ENCODE measurements around the gene PLAC1. TPM values are rescaled to one million over a fixed set of nuclear protein-coding genes. Genes with fewer than 3 reads are reported as not detected.

PLAC1 gene
- total RNA-seq, 1 experiment from 2014 or later: 2.6 TPM

DNA sequence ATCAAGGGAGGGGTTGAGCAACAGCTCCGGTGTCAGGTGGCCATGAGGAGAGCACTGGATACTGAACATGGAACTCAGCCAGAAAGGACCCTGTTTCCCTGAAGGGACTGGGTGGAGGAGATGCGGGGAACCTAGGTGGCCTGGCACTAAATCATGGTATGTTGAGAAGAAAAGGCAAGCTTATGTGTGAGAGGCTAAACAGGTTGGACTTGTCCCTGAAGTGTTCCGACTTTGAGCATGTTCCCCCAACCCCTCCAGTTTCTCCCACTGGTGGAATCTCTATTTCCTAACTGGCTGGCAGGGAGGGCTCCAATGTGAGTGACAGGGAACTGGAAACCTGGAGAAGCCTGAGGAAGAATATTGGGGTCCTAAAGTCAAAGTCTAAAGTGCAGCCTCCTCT lies 69.5 kb downstream of the PLAC1 start:
- no peaks in the 10 kb centered on the region for H4K20me1 ChIP-seq (ENCODE audit: low read length)
- no TSS peak for BruUV-seq (replicated peaks)
- H3K9me2 ChIP-seq (replicated peaks; ENCODE audit: low read length): no peaks in the 10 kb centered on the region
- no peak for DNase-seq
- no peaks in the 10 kb centered on the region for H3K36me3 ChIP-seq (ENCODE audit: low read depth, low read length)
- H3F3A ChIP-seq (ENCODE audit: low read length, unreplicated experiment): no peaks in the 10 kb centered on the region
- H3K4me3 ChIP-seq (ENCODE audit: low read length): no peak overlapping the region
- no peaks in the 10 kb centered on the region for H3K4me1 ChIP-seq (ENCODE audit: insufficient read depth, low read length)
- no peak for ATAC-seq
- POLR2A ChIA-PET (ENCODE audit: unreplicated experiment): interaction anchor here (0.6 kb wide), 1 partner anchor 10 kb away, joined by 5 read pairs; no protein-coding TSS in a partner anchor
- no peak overlapping the region for H3K4me2 ChIP-seq (ENCODE audit: low read length)
- no peaks in the 10 kb centered on the region for H3K79me2 ChIP-seq (ENCODE audit: low read length)
- no peaks in the 10 kb centered on the region for H3K27me3 ChIP-seq (ENCODE audit: low read length)
- intact Hi-C loops (cut with micrococcal nuclease): no loop called here
- CTCF ChIA-PET: no interaction called here
- H3K9ac ChIP-seq (ENCODE audit: low read length): no peak overlapping the region
- no peaks in the 10 kb centered on the region for H3K9me3 ChIP-seq (ENCODE audit: low read length)
- no peak overlapping the region for H2AFZ ChIP-seq (ENCODE audit: low read length)
- no peak for TF ChIP-seq EZH2 (IDR thresholded peaks at IDR 0.05; ENCODE audit: low read length, unreplicated experiment)
- TF ChIP-seq, protein P1, sequence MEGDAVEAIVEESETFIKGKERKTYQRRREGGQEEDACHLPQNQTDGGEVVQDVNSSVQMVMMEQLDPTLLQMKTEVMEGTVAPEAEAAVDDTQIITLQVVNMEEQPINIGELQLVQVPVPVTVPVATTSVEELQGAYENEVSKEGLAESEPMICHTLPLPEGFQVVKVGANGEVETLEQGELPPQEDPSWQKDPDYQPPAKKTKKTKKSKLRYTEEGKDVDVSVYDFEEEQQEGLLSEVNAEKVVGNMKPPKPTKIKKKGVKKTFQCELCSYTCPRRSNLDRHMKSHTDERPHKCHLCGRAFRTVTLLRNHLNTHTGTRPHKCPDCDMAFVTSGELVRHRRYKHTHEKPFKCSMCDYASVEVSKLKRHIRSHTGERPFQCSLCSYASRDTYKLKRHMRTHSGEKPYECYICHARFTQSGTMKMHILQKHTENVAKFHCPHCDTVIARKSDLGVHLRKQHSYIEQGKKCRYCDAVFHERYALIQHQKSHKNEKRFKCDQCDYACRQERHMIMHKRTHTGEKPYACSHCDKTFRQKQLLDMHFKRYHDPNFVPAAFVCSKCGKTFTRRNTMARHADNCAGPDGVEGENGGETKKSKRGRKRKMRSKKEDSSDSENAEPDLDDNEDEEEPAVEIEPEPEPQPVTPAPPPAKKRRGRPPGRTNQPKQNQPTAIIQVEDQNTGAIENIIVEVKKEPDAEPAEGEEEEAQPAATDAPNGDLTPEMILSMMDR (conservative IDR thresholded peaks at IDR 0.05; ENCODE audit: low read depth, low read length): no peak
- TF ChIP-seq EZH2phosphoT487 (IDR thresholded peaks at IDR 0.05; ENCODE audit: borderline replicate concordance, low read length): no peak
- no peak overlapping the region for H3K27ac ChIP-seq (ENCODE audit: low read length)

DNA sequence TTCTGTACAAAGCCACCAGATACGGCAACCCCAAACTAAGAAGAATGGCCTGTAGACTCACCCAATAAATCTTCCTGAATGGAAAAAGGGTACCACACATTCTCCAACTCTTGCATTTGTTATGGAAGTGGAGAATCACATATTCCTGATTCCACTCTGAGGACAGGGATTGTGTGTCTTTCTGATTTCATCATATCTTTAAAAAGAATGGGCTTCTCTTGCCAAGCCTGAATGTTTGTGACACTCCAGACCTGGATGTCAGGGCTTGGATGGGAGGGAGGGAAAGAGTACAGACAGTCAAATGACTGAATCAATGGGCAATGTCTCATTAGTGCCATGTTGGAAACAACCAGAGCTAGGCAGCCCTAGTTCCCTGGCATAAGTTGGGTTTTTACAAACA lies 77.4 kb downstream of the PLAC1 start:
- no peak overlapping the region for H2AFZ ChIP-seq (ENCODE audit: low read length)
- H3K27me3 ChIP-seq (ENCODE audit: low read length): no peaks in the 10 kb centered on the region
- no peak for TF ChIP-seq EZH2 (IDR thresholded peaks at IDR 0.05; ENCODE audit: low read length, unreplicated experiment)
- TF ChIP-seq, protein P1 (conservative IDR thresholded peaks at IDR 0.05; ENCODE audit: low read depth, low read length): no peak
- no peak for TF ChIP-seq EZH2phosphoT487 (IDR thresholded peaks at IDR 0.05; ENCODE audit: borderline replicate concordance, low read length)
- intact Hi-C loops (cut with micrococcal nuclease): no loop called here
- H3K9me3 ChIP-seq (ENCODE audit: low read length): no peaks in the 10 kb centered on the region
- no peak for DNase-seq
- H3K9me2 ChIP-seq (replicated peaks; ENCODE audit: low read length): no peaks in the 10 kb centered on the region
- H3K9ac ChIP-seq (ENCODE audit: low read length): no peak overlapping the region
- H3K4me1 ChIP-seq (ENCODE audit: insufficient read depth, low read length): peaks cover 16% of the 10 kb centered on the region
- BruUV-seq (replicated peaks): no TSS peak
- ChIA-PET CTCF (no interaction called here), POLR2A (ENCODE audit: unreplicated experiment) (no interaction called here)
- no peak for ATAC-seq
- no peaks in the 10 kb centered on the region for H3F3A ChIP-seq (ENCODE audit: low read length, unreplicated experiment)
- no peak overlapping the region for H3K27ac ChIP-seq (ENCODE audit: low read length)
- H3K4me2 ChIP-seq (ENCODE audit: low read length): no peak overlapping the region
- no peak overlapping the region for H3K4me3 ChIP-seq (ENCODE audit: low read length)
- H4K20me1 ChIP-seq (ENCODE audit: low read length): no peaks in the 10 kb centered on the region
- H3K79me2 ChIP-seq (ENCODE audit: low read length): no peaks in the 10 kb centered on the region
- H3K36me3 ChIP-seq (ENCODE audit: low read depth, low read length): no peaks in the 10 kb centered on the region

DNA sequence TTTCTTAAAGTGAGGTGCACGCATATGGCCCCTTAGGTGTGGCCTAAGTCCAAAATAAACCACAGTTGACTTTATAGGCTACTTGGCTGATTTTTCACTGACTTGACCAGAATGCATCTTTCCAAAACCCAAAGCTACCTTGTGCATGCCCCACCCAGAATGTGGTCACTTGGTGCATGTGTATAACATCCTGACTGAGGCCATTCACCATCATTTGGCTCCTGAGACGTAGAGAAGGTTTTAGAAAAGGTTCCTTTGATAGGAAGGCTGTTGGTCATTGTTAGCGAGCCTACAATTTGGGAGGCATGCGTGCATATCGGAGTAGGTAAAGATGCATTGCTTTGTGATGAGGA lies 84.6 kb downstream of the PLAC1 start:
- Histone ChIP-seq H3K9me2 (replicated peaks; ENCODE audit: low read length) (no peaks in the 10 kb centered on the region), H3K79me2 (ENCODE audit: low read length) (no peaks in the 10 kb centered on the region), H3K27ac (ENCODE audit: low read length) (peak overlapping the region; percentile 67), H3F3A (ENCODE audit: low read length, unreplicated experiment) (no peaks in the 10 kb centered on the region), H2AFZ (ENCODE audit: low read length) (no peak overlapping the region), H3K9me3 (ENCODE audit: low read length) (no peaks in the 10 kb centered on the region), H3K4me1 (ENCODE audit: insufficient read depth, low read length) (peaks cover 67% of the 10 kb centered on the region), H3K4me2 (ENCODE audit: low read length) (peak overlapping the region; percentile 60), H4K20me1 (ENCODE audit: low read length) (no peaks in the 10 kb centered on the region), H3K27me3 (ENCODE audit: low read length) (no peaks in the 10 kb centered on the region), H3K36me3 (ENCODE audit: low read depth, low read length) (no peaks in the 10 kb centered on the region), H3K4me3 (ENCODE audit: low read length) (peak overlapping the region; percentile 14; the same call in 1 of the 2 replicates), H3K9ac (ENCODE audit: low read length) (no peak overlapping the region)
- POLR2A ChIA-PET (ENCODE audit: unreplicated experiment): interaction anchor here (0.7 kb wide), 1 partner anchor 183 kb away, joined by 3 read pairs; no protein-coding TSS in a partner anchor
- BruUV-seq (replicated peaks): no TSS peak
- CTCF ChIA-PET: no interaction called here
- TF ChIP-seq EZH2 (IDR thresholded peaks at IDR 0.05; ENCODE audit: low read length, unreplicated experiment): no peak
- TF ChIP-seq, protein P1 (conservative IDR thresholded peaks at IDR 0.05; ENCODE audit: low read depth, low read length): no peak
- intact Hi-C loops (cut with micrococcal nuclease): loop anchor here (2.0 kb wide), 1 partner anchor 17 kb away; no protein-coding TSS in a partner anchor
- ATAC-seq (peak; percentile 47), DNase-seq (no peak)
